ENCODE results near the gene ARHGAP4. TPM values are rescaled to one million over a fixed set of nuclear protein-coding genes. Genes with fewer than 3 reads are reported as not detected.

The ARHGAP4 gene
- total RNA-seq, 1 experiment from 2014 or later: 67.4 TPM

GRCh38 chrX:153947009-153947769 is 21.1 kb upstream of the ARHGAP4 start:
- DNase-seq (ENCODE audit: low read depth, low spot score) (peak; percentile 67), ATAC-seq (peak; percentile 94)
- RAD21 ChIA-PET (ENCODE audit: low non-redundant PET in 1 of 2, low total read pairs in 2 of 2, uncharacterized antibody in 2 of 2, unreplicated experiment in 2 of 2): no interaction called here
- H3K4me3 ChIP-seq (replicated peaks in 1 of 2; ENCODE audit: low read depth in 1 of 2, low read length in 2 of 2): no peak overlapping the region
- peak overlapping the region; percentile 38; the same call in 1 of the 2 replicates for H3K27ac ChIP-seq (ENCODE audit: low read depth, low read length)
- peaks cover 0 to 6% of the 10 kb centered on the region in 2 experiments; a peak in 1 of 4 replicates for H3K36me3 ChIP-seq (ENCODE audit: control insufficient read depth in 1 of 2, insufficient read depth in 2 of 2, low read length in 2 of 2)
- no peaks in the 10 kb centered on the region for H3K9me3 ChIP-seq (ENCODE audit: control insufficient read depth in 1 of 2, insufficient read depth in 1 of 2, low read depth in 1 of 2, low read length in 2 of 2)
- POLR2A ChIA-PET: interaction anchor here (0.8 to 1.1 kb wide), 3 partner anchors 12 to 26 kb away, joined by 3 read pairs; partner anchors contain the start of genes NAA10 and TMEM187
- TF ChIP-seq SIN3A (IDR thresholded peaks at IDR 0.05; ENCODE audit: low read depth): no peak
- no peak for TF ChIP-seq SP1 (IDR thresholded peaks at IDR 0.05; ENCODE audit: low read depth)
- TF ChIP-seq ATF3 (IDR thresholded peaks at IDR 0.05): no peak
- peak in 2 of 3 experiments; percentile 78 to 84; a peak in 4 of 6 replicates for TF ChIP-seq CTCF (IDR thresholded peaks at IDR 0.05 in 2 of 3, conservative IDR thresholded peaks at IDR 0.05 in 1 of 3; ENCODE audit: borderline replicate concordance in 1 of 3, insufficient read depth in 1 of 3, low read depth in 2 of 3, low read length in 2 of 3)
- no peak for TF ChIP-seq CEBPB (IDR thresholded peaks at IDR 0.05; ENCODE audit: low read depth)
- 0 out of 2 replicates have a peak, but pooled peaks have one; percentile 14 for TF ChIP-seq ZFX (IDR thresholded peaks at IDR 0.05)
- no peak for TF ChIP-seq MAX (IDR thresholded peaks at IDR 0.05)
- TF ChIP-seq EZH2phosphoT487 (IDR thresholded peaks at IDR 0.05; ENCODE audit: borderline replicate concordance): no peak
- H2AFZ ChIP-seq (ENCODE audit: low read depth, low read length, poor library complexity, severe bottlenecking): no peak overlapping the region
- H4K20me1 ChIP-seq (ENCODE audit: insufficient read depth): no peaks in the 10 kb centered on the region
- H3K4me1 ChIP-seq (ENCODE audit: control insufficient read depth in 1 of 2, insufficient read depth in 2 of 2, low read length in 2 of 2): no peaks in the 10 kb centered on the region; a peak in 1 of 4 replicates
- no peak overlapping the region for H3K4me2 ChIP-seq (ENCODE audit: low read length)
- CTCF ChIA-PET: interaction anchor here (0.6 to 1.5 kb wide), 13 partner anchors 9 to 408 kb away, joined by 3 to 14 read pairs (median 5); partner anchors contain the start of genes ARHGAP4, NAA10 and PLXNB3
- H3K9me2 ChIP-seq (ENCODE audit: insufficient read depth): no peaks in the 10 kb centered on the region
- no peaks in the 10 kb centered on the region for H3K79me2 ChIP-seq (ENCODE audit: insufficient read depth, low read length)
- no peaks in the 10 kb centered on the region for H3K27me3 ChIP-seq (ENCODE audit: insufficient read depth, low read length)
- no TSS peak for BruUV-seq (replicated peaks)
- intact Hi-C loops (cut with micrococcal nuclease): loop anchor here (1.0 kb wide), 2 partner anchors 23 to 183 kb away; partner anchors contain the start of gene PLXNB3
- no peak overlapping the region for H3K9ac ChIP-seq (ENCODE audit: low read length)
